GM19455 (cell line): ENCODE measurements around the gene GRAMD2B.

Experiments used
- ATAC-seq: cut with Tn5 transposase; IDR thresholded peaks from one replicate; pipeline ENCODE4 v1.9.1; 2021; ENCODE audit not compliant: unreplicated experiment

Gene GRAMD2B

DNA sequence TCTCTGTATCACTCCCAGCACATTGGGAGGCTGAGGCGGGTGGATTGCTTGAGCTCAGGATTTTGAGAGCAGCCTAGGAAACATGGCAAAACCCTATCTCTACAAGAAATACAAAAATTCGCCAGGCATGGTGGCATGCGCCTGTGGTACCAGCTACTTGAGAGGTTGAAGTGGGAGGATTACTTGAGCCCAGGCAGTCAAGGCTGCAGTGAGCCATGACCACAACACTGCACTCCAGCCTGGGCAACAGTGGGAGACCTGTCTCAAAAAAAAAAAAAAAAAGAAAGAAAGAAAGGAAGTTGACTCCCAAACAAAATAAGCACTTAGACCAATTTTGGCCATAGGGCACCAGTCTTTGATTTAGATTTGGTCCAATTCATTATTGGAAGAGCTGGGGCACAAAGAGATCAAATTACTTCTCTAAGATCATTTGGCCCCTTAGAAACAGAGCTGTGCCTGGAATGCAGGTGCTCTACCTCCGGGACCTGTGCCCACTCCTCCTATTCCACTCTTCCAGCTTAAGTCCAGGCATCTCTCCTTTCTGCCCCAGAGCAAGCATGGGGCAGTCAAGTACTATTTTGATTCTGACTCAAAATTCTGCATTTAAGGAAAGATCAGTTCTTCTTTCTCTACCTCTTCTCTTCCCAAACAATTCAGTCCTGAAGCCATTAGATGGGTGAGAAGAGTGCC is 112.8 kb downstream of the GRAMD2B start:
- ATAC-seq: no peak

DNA sequence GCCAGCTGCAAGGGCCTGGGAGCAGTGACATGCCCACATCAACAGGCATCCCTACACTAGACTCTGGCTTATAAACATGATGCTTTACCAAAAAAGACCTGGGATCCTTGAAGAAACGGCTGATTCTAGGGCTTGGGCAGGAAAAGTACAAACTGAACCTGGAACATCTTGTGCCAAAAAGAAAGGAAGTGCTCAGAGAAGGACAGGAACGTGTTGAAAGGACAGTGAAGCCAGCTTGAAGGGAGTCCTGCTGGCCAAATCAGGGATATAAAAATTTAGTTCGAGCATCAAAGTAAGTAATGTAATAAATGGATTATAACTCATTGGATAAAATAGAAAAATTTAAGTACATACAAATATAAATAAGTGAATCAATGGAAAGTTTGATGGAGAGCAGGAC is 113.7 kb downstream of the GRAMD2B start:
- ATAC-seq: no peak

DNA sequence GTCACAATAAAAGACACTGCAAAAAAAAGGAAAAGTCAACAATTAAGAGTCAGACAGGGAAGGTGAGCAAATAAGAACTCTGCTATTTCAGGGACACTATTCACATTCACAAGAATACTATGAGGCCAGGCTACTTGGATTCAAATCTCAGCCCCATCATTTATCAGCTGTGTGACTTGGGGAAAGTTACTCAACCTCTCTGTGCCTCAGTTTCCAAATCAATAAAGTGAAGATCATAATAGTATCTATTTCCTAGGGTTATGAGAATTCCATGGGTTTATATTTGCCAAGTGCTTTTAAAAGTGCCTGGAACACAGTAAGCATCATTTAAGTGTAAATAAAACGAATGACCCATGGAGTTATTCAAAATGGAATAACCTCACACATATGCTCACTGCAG is 115.4 kb downstream of the GRAMD2B start:
- no peak for ATAC-seq

DNA sequence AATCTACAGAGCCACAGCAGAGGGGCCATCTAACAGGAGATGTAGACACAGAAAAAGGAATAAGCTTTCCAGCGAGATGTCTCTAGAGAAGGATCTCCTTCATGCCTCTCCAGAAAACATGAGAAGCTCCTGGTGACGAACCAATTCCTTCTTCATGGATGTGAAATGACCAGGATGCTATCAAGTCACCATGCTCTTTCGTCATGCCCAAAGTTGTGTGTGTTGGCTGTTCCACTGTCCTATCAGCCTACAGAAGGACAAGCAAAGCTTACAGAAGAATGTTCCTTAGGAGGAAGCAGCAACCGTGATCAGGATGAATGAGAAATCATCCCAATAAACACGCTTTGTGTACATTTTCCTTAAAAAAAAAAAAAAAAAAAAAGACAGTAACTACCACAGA is 117.4 kb downstream of the GRAMD2B start:
- ATAC-seq: no peak

DNA sequence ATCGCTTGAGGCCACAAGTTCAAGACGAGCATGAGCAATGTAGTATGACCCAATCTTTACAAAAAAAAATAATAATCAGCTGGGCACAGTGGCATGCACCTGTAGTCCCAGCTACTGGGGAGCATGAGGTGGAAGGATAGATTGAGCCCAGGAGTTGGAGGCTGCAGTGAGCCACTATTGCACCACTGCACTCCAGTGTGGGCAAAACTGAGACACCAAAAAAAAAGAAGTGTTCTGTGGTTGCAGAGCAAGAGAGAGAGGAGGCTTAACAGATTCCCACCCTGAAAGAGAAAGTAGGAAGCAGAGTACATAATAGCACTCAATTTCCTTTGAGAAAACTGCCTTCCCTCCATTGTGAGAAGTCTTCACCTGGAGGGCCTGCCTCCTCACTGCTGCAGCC is 119.2 kb downstream of the GRAMD2B start:
- ATAC-seq: peak; percentile 49

DNA sequence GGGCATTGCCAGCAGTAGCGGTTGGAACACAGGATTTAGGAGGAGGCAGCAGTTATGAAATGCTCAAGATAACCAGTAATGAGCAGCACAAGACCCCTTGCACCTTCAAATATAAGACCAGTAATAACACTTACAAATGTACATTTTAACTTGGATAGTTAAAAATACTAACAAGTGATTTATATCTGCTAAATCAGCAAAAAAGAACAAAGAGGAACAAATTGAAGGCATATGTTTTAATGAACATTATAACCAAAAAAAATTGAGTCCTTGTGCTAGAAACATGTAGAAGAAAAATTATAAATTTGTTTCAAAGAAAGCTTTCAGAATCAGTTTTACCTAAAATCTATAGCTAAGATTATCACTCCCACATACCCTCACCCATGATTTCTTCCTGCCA is 119.8 kb downstream of the GRAMD2B start:
- no peak for ATAC-seq

DNA sequence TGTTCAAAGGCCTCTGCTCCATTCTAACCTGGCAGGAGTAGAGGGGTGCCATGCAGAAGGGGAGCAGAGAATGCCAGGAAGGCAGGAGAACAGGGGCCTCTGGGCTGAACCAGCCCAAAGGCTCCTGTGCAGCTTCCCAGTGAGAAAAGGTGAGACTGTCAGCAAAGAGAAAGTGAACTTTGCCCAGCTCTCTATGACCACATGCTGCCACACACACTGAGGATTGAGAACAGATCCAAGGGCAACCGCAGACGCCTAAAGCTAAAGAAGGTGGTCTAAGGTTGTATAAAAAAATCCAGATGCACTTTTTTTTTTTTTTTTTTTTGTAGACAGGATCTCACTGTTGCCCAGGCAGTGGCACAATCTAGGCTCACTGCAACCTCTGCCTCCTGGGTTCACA is 120.5 kb downstream of the GRAMD2B start:
- no peak for ATAC-seq
